K562 (cell line): ENCODE results near the gene MVB12B.

Source experiments
- HOXB6 ChIP-seq: fragments of 250-450 bp; sonication (Bioruptor Pico); IDR thresholded peaks from 2 replicates; pipeline ENCODE4 v1.5.1; 2022; ENCODE audit warnings: mild to moderate bottlenecking, borderline replicate concordance
- MTA2 ChIP-seq: fragments of 450-650 bp; IDR thresholded peaks from 2 replicates; pipeline ENCODE4 v1.6.1; 2016; ENCODE audit warnings: low read depth
- SAFB2 ChIP-seq: fragments of 200-400 bp; formaldehyde crosslinking; IDR thresholded peaks from 2 replicates; pipeline ENCODE4 v1.6.1; 2018; ENCODE audit warnings: borderline replicate concordance, low read length, low read depth, moderate library complexity; ENCODE audit not compliant: severe bottlenecking
- TF ChIP-seq, protein P1 (sequence below), 3 experiments: IDR thresholded peaks in 2 of 3; conservative IDR thresholded peaks in 1 of 3; 2 replicates each; pipeline ENCODE4 v1.5.1; 2011 to 2012; ENCODE audit warnings: low read length in 3 of 3, mild to moderate bottlenecking in 3 of 3, control low read depth in 2 of 3, improper control_type of control experiment in 1 of 3, inconsistent platforms in 1 of 3, low read depth in 1 of 3, mixed read lengths in 1 of 3, moderate library complexity in 1 of 3; ENCODE audit not compliant: insufficient read depth in 2 of 3
- TF ChIP-seq, protein P2 (sequence below): sonication (generic); formaldehyde crosslinking; IDR thresholded peaks from 2 replicates; pipeline ENCODE4 v1.8.1; 2023; ENCODE audit warnings: mild to moderate bottlenecking, missing genetic modification reagents

DNA sequence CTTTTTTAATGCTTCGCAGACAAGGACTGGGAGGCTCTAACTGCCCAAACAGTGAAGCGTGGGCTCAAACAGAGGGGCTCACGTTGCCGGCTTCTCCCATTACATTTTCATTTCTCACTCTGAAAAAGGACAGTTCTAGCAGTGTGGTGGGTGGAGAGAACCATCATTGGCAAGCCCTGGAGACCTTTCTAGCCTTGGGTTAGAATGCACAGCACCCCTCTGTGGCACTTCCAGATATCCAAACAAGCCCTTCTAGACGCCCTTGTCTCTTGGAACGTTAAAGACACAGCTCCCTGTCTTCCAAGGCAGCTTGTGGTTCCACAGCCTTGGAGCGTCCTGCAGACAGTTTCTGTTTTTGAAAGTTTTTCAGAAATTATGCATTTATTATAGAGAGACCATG lies 52.1 kb downstream of the MVB12B start:
- TF ChIP-seq HOXB6 (CRISPR knock-in tag) (no peak), MTA2 (no peak), SAFB2 (no peak)
- TF ChIP-seq, protein P1, sequence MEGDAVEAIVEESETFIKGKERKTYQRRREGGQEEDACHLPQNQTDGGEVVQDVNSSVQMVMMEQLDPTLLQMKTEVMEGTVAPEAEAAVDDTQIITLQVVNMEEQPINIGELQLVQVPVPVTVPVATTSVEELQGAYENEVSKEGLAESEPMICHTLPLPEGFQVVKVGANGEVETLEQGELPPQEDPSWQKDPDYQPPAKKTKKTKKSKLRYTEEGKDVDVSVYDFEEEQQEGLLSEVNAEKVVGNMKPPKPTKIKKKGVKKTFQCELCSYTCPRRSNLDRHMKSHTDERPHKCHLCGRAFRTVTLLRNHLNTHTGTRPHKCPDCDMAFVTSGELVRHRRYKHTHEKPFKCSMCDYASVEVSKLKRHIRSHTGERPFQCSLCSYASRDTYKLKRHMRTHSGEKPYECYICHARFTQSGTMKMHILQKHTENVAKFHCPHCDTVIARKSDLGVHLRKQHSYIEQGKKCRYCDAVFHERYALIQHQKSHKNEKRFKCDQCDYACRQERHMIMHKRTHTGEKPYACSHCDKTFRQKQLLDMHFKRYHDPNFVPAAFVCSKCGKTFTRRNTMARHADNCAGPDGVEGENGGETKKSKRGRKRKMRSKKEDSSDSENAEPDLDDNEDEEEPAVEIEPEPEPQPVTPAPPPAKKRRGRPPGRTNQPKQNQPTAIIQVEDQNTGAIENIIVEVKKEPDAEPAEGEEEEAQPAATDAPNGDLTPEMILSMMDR (IDR thresholded peaks at IDR 0.05 in 2 of 3, conservative IDR thresholded peaks at IDR 0.05 in 1 of 3; ENCODE audit: insufficient read depth in 2 of 3, low read depth in 1 of 3, low read length in 3 of 3): no peak
- TF ChIP-seq, protein P2, sequence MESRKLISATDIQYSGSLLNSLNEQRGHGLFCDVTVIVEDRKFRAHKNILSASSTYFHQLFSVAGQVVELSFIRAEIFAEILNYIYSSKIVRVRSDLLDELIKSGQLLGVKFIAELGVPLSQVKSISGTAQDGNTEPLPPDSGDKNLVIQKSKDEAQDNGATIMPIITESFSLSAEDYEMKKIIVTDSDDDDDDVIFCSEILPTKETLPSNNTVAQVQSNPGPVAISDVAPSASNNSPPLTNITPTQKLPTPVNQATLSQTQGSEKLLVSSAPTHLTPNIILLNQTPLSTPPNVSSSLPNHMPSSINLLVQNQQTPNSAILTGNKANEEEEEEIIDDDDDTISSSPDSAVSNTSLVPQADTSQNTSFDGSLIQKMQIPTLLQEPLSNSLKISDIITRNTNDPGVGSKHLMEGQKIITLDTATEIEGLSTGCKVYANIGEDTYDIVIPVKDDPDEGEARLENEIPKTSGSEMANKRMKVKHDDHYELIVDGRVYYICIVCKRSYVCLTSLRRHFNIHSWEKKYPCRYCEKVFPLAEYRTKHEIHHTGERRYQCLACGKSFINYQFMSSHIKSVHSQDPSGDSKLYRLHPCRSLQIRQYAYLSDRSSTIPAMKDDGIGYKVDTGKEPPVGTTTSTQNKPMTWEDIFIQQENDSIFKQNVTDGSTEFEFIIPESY: no peak
